BLaER1 (cell line): ENCODE results near the gene SNX30.
A peak's percentile ranks its signal among the peaks of the same experiment; 100 is the strongest.

Source experiments
- H3K27ac ChIP-seq: shearing (Covaris generic); formaldehyde crosslinking; 2 replicates; pipeline ENCODE4 v1.8.1; 2022
- H3K27me3 ChIP-seq: shearing (Covaris generic); formaldehyde crosslinking; 2 replicates; pipeline ENCODE4 v1.8.1; 2022
- H3K36me3 ChIP-seq: shearing (Covaris generic); formaldehyde crosslinking; 2 replicates; pipeline ENCODE4 v1.8.1; 2022
- H3K4me1 ChIP-seq: shearing (Covaris generic); formaldehyde crosslinking; 2 replicates; pipeline ENCODE4 v1.8.1; 2022
- H3K4me2 ChIP-seq: shearing (Covaris generic); formaldehyde crosslinking; 2 replicates; pipeline ENCODE4 v1.8.1; 2022
- H3K4me3 ChIP-seq: shearing (Covaris generic); formaldehyde crosslinking; 2 replicates; pipeline ENCODE4 v1.8.1; 2022
- H3K9ac ChIP-seq: shearing (Covaris generic); formaldehyde crosslinking; 2 replicates; pipeline ENCODE4 v1.8.1; 2022
- H3K9me3 ChIP-seq: shearing (Covaris generic); formaldehyde crosslinking; 2 replicates; pipeline ENCODE4 v1.8.1; 2022
- H4K20me1 ChIP-seq: shearing (Covaris generic); formaldehyde crosslinking; 2 replicates; pipeline ENCODE4 v1.8.1; 2022
- Cebpa-rat ChIP-seq: shearing (Covaris generic); IDR thresholded peaks from 2 replicates; pipeline ENCODE4 v1.8.1; 2022

SNX30 gene

DNA sequence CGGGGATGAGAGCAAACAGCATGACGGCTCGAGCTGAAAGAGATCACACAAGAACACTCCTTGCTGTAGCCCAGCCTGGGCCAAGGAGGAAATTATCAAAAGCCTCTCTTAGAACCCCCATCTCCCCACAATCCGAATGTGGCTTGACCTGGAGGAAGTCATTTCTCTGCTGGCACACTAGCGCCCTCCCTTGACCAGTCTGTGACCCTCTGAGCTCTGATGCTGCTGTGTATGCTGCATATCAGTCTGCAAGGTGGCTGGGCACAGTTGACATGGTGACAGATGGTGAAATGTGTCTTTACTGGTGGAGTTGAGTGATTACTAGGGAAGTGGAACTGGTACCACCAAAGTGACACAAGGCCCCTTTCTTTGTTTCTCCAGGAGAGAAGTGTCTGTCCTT, 136.8 kb downstream of the SNX30 start:
- H3K9me3 ChIP-seq, result peaks cover 23% of the 10 kb centered on the region
- H3K36me3 ChIP-seq, result 0 out of 2 replicates have a peak, but pooled peaks cover 10% of the 10 kb centered on the region
- H3K4me1 ChIP-seq, result no peaks in the 10 kb centered on the region
- no peak overlapping the region for H3K4me3 ChIP-seq
- no peak for TF ChIP-seq Cebpa-rat
- H3K27me3 ChIP-seq, result no peaks in the 10 kb centered on the region
- no peaks in the 10 kb centered on the region for H4K20me1 ChIP-seq
- H3K9ac ChIP-seq, result no peak overlapping the region
- no peak overlapping the region for H3K27ac ChIP-seq
- H3K4me2 ChIP-seq, result no peak overlapping the region

DNA sequence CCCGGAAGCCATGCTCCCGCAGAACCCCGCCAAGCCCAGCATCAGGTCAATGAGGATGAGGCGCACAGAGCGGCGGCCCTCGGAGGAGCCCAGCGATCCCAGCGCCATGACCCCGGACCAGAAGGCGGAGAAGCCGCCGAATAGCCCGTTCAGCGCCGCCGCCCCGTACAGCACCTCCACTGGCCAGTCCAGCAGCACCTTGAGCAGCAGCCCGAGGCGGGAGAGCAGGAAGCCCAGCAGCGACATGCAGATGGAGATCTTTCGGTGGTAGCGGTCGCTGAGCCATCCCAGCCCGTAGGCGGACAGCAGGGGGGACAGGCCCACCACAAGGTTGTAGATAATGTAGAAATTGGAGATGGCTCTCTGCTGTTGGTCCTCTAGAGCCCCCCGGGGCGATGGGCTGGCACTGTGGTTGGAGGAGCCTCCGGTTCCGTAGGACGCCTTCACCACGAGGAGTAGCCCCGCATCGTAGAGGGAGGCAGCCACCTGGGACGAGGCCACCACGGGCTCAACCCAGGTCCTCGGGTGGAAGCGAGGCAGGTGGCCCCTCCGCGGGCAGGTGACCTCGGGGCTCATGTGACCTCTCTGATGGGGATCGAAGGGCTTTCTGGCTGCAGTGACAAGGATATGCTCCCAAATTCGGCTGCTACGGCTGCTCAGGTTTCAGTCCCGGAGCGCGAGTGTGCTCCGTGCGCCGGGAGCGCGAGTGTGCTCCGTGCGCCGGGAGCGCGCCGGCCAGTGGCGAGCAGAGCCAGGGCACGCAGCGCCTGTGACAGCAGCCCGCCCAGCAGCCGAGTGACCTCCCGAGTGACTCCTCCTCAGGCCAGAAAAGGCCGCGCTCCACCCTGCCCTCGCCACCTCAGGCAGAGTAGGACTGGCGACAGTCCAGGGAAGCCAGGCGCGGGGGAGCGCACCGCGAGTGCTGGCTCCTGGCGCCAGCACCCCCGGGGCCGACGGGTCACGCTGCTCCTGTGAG, 139.8 kb downstream of the SNX30 start, which contains the start of gene SLC46A2:
Gene SLC46A2 (minus strand): TSS at position 771 of the 976 bp plus-strand sequence. CDS start 195 bp downstream, at position 576.
- Histone ChIP-seq H3K4me3 (no peak within 1 kb of the TSS), H3K4me2 (no peak within 1 kb of the TSS), H3K9ac (no peak within 1 kb of the TSS)

DNA sequence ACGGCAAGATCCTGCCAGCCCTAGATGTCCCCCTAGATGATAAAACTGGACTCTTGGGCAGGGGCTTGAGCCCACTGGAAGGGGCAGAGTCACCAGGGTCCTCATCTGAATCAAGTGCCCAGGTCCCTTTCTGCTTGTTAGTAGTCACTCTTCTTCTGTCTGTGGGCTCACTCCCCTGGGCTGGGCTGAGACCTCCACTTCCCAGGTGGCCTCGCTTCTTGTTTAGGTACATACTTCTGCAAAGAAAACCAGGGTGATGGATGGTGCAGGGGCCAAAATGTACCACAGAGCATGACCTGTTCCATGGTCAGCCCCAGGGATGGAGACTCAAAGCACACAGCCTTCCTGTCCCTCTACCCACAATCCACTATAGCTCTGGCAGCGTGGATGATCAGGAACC, 141.0 kb downstream of the SNX30 start:
- Histone ChIP-seq H3K4me3 (no peak overlapping the region), H3K4me1 (no peaks in the 10 kb centered on the region), H3K36me3 (0 out of 2 replicates have a peak, but pooled peaks cover 10% of the 10 kb centered on the region), H3K9me3 (peaks cover 23% of the 10 kb centered on the region), H3K27ac (no peak overlapping the region), H3K9ac (no peak overlapping the region), H3K4me2 (no peak overlapping the region), H4K20me1 (no peaks in the 10 kb centered on the region), H3K27me3 (no peaks in the 10 kb centered on the region)
- no peak for TF ChIP-seq Cebpa-rat

More for the DNA sequence above, 139.8 kb downstream of the SNX30 start, which contains the start of gene SLC46A2:
- Histone ChIP-seq H3K27ac (no peak within 1 kb of the TSS), H3K27me3 (no peaks in the 10 kb centered on the region), H3K4me1 (no peaks in the 10 kb centered on the region), H3K9me3 (peaks cover 23% of the 10 kb centered on the region), H3K36me3 (0 out of 2 replicates have a peak, but pooled peaks cover 10% of the 10 kb centered on the region), H4K20me1 (no peaks in the 10 kb centered on the region)
- TF ChIP-seq Cebpa-rat, result no peak

DNA sequence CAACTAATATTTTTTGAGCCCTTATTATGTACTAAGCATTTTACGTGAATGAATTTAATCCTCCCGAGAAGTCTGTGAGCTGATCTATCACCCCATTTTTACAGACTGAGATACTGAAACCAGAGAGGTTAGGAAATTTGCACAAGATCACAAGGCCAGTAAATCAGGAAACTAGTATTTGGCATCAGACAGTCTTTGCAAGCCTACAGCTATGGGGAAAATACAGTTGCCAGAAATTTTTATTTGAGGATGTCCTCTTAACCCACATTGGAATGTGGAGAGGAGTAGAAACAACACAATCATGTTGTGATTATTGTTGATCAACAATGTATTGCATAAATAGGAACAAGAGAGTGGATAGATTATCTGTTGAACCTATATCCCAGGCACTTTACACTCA, 142.4 kb downstream of the SNX30 start:
- Histone ChIP-seq H3K27ac (no peak overlapping the region), H3K4me2 (no peak overlapping the region), H3K4me3 (no peak overlapping the region), H3K27me3 (no peaks in the 10 kb centered on the region), H3K36me3 (0 out of 2 replicates have a peak, but pooled peaks cover 10% of the 10 kb centered on the region), H4K20me1 (no peaks in the 10 kb centered on the region), H3K9ac (no peak overlapping the region), H3K9me3 (peaks cover 23% of the 10 kb centered on the region), H3K4me1 (no peaks in the 10 kb centered on the region)
- no peak for TF ChIP-seq Cebpa-rat

- no peak for TF ChIP-seq Cebpa-rat
- Histone ChIP-seq H3K4me1 (no peaks in the 10 kb centered on the region), H4K20me1 (no peaks in the 10 kb centered on the region), H3K27me3 (no peaks in the 10 kb centered on the region), H3K9me3 (peaks cover 23% of the 10 kb centered on the region), H3K36me3 (0 out of 2 replicates have a peak, but pooled peaks cover 10% of the 10 kb centered on the region), H3K4me2 (no peak overlapping the region), H3K27ac (no peak overlapping the region), H3K4me3 (no peak overlapping the region), H3K9ac (no peak overlapping the region)
Measured at GRCh38 chr9:112894041-112894440, 143.5 kb downstream of the SNX30 start.

- Histone ChIP-seq H4K20me1 (no peaks in the 10 kb centered on the region), H3K4me3 (no peak overlapping the region), H3K27me3 (no peaks in the 10 kb centered on the region), H3K27ac (no peak overlapping the region), H3K9me3 (peaks cover 19% of the 10 kb centered on the region), H3K36me3 (0 out of 2 replicates have a peak, but pooled peaks cover 10% of the 10 kb centered on the region), H3K9ac (no peak overlapping the region), H3K4me1 (no peaks in the 10 kb centered on the region), H3K4me2 (no peak overlapping the region)
- no peak for TF ChIP-seq Cebpa-rat
Measured at GRCh38 chr9:112894699-112895098, 144.1 kb downstream of the SNX30 start.

GRCh38 chr9:112896131-112896530, 145.6 kb downstream of the SNX30 start:
- TF ChIP-seq Cebpa-rat, result no peak
- no peak overlapping the region for H3K4me3 ChIP-seq
- H3K27ac ChIP-seq, result no peak overlapping the region
- peak overlapping the region; percentile 17; the same call in 1 of the 2 replicates for H3K4me2 ChIP-seq
- H3K27me3 ChIP-seq, result no peaks in the 10 kb centered on the region
- no peaks in the 10 kb centered on the region for H3K4me1 ChIP-seq
- no peaks in the 10 kb centered on the region for H4K20me1 ChIP-seq
- H3K36me3 ChIP-seq, result no peaks in the 10 kb centered on the region
- no peak overlapping the region for H3K9ac ChIP-seq
- peaks cover 5% of the 10 kb centered on the region for H3K9me3 ChIP-seq

- no peak overlapping the region for H3K9ac ChIP-seq
- TF ChIP-seq Cebpa-rat, result no peak
- no peaks in the 10 kb centered on the region for H3K4me1 ChIP-seq
- no peaks in the 10 kb centered on the region for H3K9me3 ChIP-seq
- H3K36me3 ChIP-seq, result no peaks in the 10 kb centered on the region
- H3K27me3 ChIP-seq, result no peaks in the 10 kb centered on the region
- no peaks in the 10 kb centered on the region for H4K20me1 ChIP-seq
- H3K4me3 ChIP-seq, result no peak overlapping the region
- H3K4me2 ChIP-seq, result no peak overlapping the region
- no peak overlapping the region for H3K27ac ChIP-seq
Measured at GRCh38 chr9:112898872-112899311, 148.3 kb downstream of the SNX30 start.

GRCh38 chr9:112900488-112900887, 149.9 kb downstream of the SNX30 start:
- Histone ChIP-seq H3K9me3 (no peaks in the 10 kb centered on the region), H3K9ac (no peak overlapping the region), H3K4me1 (no peaks in the 10 kb centered on the region), H4K20me1 (no peaks in the 10 kb centered on the region), H3K27ac (no peak overlapping the region), H3K4me3 (no peak overlapping the region), H3K4me2 (no peak overlapping the region), H3K27me3 (no peaks in the 10 kb centered on the region), H3K36me3 (no peaks in the 10 kb centered on the region)
- TF ChIP-seq Cebpa-rat, result no peak

- Histone ChIP-seq H3K9me3 (no peaks in the 10 kb centered on the region), H3K9ac (no peak overlapping the region), H3K4me1 (no peaks in the 10 kb centered on the region), H3K36me3 (no peaks in the 10 kb centered on the region), H3K27ac (no peak overlapping the region), H3K4me3 (no peak overlapping the region), H4K20me1 (no peaks in the 10 kb centered on the region), H3K27me3 (no peaks in the 10 kb centered on the region), H3K4me2 (no peak overlapping the region)
- TF ChIP-seq Cebpa-rat, result no peak
Measured at GRCh38 chr9:112900901-112901300, 150.3 kb downstream of the SNX30 start.
